Sigmoid colon (tissue), 4 donors: Measurements from ENCODE around the gene SNAP47.

Source experiments
- EP300 ChIP-seq, 4 donors: sonication (generic); formaldehyde crosslinking; IDR thresholded peaks; one replicate each; pipeline ENCODE4 v1.6.1; 2017; ENCODE audit warnings: antibody characterized with exemption in 4 of 4
- POLR2A ChIP-seq, 2 donors: fragments of 450-650 bp; IDR thresholded peaks; one replicate each; pipeline ENCODE4 v1.6.1; 2016; ENCODE audit warnings: antibody characterized with exemption in 2 of 2, mild to moderate bottlenecking in 2 of 2, moderate library complexity in 2 of 2
- POLR2AphosphoS5 ChIP-seq, 4 donors: sonication (generic); formaldehyde crosslinking; IDR thresholded peaks; one replicate each; pipeline ENCODE4 v1.6.1; 2017; ENCODE audit warnings: antibody characterized with exemption in 4 of 4
- TF ChIP-seq, protein P1 (sequence below), 4 experiments: fragments of 450-650 bp in 3 of 4; fragments of 200-600 bp in 1 of 4; IDR thresholded peaks; one replicate each; pipeline ENCODE4 v1.5.1; 2016 to 2019; ENCODE audit warnings: antibody characterized with exemption in 4 of 4, mild to moderate bottlenecking in 3 of 4, moderate library complexity in 2 of 4

DNA sequence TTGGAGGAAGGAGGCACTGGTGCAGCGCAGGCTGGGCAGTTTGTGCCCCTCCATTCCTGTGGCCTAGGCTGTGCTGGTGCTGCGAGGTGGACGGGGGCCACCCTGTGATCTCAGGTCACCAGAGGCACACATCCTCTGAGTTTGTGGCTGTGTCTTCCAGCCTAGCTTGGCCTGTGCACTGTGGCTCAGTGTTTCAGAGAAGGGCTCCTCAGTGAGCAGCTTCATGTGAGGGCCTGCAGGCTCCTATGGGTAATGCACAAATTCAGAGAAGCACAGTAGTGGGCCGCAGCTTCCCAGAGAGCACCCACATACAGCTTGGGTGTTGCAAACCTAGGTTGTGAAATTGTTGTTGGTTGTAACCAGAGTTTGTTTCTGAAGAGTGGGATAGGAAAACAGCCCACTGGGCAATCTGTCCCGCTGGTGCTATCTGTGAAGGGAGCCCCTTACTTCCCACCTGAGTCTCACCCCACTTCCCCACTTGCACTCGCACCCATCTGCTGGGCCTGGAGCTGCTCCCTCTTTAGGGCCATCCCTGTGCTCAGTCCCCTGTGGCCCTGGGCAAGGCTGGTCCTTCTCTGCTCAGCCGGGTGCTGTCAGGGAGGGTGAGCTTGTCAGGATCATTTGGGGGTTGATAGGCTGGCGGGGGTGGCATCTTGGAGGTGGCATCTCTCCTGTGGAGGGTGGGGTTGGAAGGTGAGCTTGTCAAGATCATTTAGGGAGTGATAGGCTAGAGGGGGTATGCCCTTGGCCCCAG, 30.2 kb downstream of the SNAP47 start:
- TF ChIP-seq, protein P1, sequence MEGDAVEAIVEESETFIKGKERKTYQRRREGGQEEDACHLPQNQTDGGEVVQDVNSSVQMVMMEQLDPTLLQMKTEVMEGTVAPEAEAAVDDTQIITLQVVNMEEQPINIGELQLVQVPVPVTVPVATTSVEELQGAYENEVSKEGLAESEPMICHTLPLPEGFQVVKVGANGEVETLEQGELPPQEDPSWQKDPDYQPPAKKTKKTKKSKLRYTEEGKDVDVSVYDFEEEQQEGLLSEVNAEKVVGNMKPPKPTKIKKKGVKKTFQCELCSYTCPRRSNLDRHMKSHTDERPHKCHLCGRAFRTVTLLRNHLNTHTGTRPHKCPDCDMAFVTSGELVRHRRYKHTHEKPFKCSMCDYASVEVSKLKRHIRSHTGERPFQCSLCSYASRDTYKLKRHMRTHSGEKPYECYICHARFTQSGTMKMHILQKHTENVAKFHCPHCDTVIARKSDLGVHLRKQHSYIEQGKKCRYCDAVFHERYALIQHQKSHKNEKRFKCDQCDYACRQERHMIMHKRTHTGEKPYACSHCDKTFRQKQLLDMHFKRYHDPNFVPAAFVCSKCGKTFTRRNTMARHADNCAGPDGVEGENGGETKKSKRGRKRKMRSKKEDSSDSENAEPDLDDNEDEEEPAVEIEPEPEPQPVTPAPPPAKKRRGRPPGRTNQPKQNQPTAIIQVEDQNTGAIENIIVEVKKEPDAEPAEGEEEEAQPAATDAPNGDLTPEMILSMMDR (IDR thresholded peaks at IDR 0.05): no peak
- no peak for TF ChIP-seq POLR2A (IDR thresholded peaks at IDR 0.05)
- no peak for TF ChIP-seq POLR2AphosphoS5 (IDR thresholded peaks at IDR 0.05)
- no peak for TF ChIP-seq EP300 (IDR thresholded peaks at IDR 0.05)
